Hematopoietic multipotent progenitor cell treated with erythropoietin and hydrocortisone succinate and interleukin-3 and kit ligand, for 15 days (in vitro differentiated cells): Measurements from ENCODE around the gene IFT52.
A peak's percentile ranks its signal among the peaks of the same experiment; 100 is the strongest.
"Not testable (repeated sequence)": the region's sequence is repeated elsewhere in the genome, so short reads cannot be mapped to it uniquely, and the experiment has no call there.

Experiments used
- DNase-seq: peaks from one replicate; pipeline ENCODE4 v3.0.0-alpha.2; 2015; ENCODE audit warnings: low spot score

Gene IFT52

DNA sequence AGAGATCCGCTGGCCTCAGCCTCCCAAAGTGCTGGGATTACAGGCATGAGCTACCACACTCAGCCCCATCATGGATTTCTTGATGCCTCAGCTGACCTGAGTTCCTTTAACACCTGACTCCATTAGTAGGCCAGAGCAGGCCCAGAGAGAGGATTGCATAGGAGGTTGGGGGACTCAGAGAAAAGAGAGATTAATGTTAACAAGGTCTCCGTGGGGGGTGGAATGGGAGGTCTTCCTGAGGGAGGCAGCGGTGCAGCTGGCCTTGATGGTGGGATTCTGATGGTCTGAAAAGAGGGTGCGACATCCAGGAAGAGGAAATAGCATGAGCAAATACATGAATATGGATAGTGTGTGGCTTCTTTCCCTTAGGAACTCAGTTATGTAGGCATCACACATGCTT lies 22.0 kb upstream of the IFT52 start:
- DNase-seq = no peak

DNA sequence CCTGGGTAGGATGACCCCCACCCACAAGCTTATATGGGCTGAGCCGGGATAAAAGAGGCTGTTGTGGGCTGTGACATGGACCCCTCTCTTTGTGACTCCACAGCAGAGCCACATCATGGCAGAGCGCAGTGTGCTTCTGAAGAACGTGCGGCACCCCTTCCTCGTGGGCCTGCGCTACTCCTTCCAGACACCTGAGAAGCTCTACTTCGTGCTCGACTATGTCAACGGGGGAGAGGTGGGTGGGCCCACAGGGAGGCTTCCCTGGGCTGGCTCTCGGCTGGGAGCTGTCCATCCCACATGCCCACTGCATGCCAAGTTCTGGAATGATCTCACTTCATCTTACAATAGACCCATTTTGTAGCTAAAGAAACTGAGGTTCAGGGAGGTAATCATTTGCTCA lies 21.5 kb upstream of the IFT52 start:
- no peak for DNase-seq

DNA sequence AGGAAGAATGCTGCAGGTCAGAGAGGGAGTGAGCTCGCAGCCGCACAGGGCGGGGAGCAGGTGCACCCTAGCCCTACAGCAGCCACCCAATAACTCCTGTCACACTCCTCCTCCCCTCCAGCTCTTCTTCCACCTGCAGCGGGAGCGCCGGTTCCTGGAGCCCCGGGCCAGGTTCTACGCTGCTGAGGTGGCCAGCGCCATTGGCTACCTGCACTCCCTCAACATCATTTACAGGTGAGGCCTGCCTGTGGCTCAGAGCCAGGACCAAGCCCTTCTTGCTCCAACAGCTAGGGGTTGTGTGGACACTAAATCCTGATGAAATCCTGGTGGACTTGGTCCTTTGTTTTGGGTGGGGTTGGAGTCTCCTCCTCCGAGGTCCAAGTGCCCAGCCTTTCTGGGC lies 20.2 kb upstream of the IFT52 start:
- DNase-seq = no peak

DNA sequence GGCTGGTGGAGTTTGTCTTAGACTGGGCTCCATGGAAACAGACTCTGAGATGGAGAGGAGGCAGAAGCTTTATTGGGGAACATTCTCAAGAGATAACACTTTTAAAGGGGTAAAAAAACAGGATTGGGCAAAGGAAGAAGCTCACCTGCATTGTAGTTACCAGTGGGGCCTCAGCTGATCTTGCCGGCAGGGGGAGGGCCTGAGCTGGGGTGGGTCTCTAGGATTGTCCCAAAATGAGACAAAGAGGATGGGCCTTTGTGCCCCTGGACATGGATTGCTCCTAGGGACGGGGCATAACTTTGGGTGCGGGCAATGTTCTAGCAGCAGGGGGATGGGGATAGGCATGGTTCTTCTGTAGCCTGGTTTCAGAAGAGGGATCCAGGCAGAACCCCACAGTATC lies 19.4 kb upstream of the IFT52 start:
- DNase-seq = no peak

DNA sequence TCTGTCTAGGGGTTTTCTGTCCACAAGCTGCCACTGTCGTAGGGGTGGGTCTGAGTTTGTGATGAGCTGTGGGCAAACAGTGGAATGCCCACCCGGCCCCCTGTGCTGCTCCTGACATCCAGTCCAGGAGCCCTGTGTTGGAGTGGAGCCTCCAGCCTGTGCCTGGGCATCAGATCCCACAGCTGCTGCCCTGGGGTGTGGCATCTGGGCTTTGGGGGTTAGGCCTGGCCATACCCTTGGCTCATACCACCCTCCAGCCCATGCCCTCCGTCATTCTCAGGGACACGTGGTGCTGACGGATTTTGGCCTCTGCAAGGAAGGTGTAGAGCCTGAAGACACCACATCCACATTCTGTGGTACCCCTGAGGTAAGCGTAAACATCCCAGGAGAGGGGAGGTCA lies 19.0 kb upstream of the IFT52 start:
- no peak for DNase-seq

DNA sequence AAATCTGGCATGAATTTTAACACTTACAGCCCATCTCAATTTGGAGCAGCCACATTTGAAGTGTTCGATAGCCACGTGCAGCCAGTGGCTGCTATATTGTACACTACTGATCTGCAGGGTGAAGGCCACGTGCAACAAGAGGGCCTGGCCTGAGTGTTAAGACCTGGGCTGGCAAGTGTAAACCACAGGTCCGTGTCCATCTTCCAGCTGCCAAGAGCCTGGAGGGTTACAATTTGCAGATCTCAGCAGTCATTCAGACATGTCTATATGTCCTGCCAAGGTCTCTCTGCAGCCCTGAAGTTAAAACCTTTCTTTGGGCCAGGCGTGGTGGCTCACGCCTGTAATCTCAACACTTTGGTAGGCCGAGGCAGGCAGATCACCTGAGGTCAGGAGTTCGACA lies 17.8 kb upstream of the IFT52 start:
- no peak for DNase-seq

DNA sequence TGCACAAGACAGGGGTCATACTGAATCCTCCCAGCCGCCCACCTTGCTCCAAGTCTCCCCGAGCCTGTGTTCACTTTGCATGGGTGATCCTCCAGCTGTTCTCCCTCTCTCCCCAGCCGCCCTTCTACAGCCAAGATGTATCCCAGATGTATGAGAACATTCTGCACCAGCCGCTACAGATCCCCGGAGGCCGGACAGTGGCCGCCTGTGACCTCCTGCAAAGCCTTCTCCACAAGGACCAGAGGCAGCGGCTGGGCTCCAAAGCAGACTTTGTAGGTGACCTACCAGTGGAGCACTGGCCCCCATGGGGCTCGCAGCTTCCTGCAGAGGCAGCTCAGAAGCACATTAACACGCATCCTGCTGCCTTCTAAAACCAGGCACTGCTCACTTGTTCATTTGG lies 14.6 kb upstream of the IFT52 start:
- DNase-seq = no peak

DNA sequence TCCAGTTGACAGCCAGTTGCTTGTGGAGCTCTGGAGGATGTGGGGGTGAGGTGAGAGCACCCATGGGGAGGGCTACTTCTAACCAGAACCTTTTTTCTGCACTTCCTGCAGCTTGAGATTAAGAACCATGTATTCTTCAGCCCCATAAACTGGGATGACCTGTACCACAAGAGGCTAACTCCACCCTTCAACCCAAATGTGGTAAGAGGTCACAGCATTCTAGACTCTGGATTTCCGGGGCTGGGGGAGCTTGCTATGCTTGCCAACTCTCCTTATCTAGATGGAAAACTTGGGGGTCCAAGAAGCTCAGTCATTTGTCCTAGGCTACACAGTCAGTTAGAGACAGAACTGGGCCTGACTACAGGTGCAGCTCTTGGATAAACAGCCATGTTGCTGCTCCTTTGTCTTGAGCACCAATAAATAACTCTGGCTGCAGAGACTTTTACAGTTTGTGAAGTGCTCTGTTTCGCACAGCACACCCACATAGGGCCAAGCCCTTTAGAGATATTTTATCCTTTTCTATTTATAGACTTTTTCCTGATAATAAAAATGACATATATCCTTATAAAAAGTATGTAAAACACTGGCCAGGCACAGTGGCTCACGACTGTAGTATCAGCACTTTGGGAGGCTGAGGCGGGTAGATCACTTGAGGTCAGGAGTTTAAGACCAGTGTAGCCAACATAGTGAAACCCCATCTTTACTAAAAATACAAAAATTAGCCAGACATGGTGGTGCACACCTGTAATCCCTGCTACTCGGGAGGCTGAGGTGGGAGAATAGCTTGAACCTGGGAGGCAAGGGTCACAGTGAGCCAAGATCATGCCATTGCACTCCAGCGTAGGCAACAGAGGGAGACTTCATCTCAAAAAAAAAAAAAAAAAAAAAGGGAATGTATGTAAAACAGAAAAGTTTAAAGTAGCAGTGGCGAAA lies 10.6 kb upstream of the IFT52 start:
- peak; percentile 13 for DNase-seq

DNA sequence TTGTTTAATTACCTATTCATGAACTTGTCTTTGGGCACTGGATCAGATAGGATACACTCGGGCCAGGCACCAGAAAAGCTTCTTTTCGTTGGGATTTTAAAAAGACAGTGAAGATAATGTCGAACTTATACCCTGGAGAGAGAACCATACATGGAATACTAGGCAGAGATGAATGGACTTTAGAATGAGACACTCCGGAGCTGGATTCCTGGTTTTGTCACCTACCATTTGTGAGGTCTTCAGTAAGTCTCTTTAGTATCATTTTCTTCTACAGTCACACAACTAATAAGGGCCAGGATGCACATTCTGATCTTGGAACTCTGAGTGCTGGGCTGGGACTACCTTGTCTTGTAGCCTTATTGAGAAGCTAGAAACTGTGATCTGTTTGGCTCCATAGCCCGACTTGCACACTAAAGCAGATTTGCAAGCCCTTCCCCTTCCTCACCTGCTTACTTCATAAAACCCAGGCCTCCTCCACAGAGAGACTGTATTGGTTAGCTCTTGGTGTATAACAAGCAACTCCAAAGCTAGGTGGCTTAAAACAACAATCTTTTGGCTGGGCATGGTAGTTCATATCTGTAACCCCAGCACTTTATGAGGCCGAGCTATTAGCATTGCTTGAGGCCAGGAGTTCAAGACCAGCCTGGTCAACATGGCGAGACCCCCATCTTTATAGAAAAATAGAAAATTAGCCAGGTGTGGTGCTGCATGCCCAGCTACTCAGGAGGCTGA lies 7.4 kb upstream of the IFT52 start:
- no peak for DNase-seq

DNA sequence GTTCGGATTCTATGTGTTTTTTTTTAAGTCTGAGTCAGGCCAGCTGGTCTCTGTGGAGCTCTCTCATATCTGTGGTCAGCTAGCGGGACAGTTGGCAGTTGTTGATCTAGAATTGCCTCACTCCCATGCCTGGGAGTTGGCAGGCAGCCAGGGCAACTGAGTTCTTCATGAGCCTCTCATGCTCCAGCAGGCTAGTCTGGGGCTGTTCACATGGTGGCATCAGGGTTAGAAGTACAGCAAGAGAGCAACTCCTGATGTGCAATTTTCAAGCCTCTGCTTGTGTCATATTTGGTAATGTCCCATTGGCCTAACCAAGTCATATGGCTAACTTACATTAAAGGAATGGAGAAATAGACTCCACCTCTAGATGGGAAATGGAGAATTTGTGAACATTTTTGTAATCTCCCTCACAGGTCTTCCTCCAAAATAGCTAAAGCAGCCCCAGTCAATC lies 6.7 kb upstream of the IFT52 start:
- peak; percentile 93 for DNase-seq

DNA sequence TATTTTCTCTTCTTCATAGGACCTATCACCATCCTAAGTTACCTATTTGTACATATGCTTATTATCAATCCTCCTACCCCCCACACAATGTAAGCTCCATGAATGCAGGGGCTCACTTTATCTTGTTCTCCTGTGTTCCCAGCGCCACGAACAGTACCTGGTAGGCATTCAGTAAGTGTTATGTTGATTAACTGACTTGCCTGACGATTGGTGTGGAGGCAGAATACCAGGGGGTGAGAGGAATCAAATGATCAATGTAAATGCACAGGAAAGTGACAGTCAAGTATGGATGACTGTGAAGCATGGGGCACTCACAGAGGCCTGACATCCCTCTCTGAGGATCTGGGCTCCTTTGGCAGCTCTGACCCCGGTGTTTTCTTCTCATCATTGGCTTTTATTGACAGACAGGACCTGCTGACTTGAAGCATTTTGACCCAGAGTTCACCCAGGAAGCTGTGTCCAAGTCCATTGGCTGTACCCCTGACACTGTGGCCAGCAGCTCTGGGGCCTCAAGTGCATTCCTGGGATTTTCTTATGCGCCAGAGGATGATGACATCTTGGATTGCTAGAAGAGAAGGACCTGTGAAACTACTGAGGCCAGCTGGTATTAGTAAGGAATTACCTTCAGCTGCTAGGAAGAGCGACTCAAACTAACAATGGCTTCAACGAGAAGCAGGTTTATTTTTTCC lies 6.1 kb upstream of the IFT52 start:
- DNase-seq = no peak

DNA sequence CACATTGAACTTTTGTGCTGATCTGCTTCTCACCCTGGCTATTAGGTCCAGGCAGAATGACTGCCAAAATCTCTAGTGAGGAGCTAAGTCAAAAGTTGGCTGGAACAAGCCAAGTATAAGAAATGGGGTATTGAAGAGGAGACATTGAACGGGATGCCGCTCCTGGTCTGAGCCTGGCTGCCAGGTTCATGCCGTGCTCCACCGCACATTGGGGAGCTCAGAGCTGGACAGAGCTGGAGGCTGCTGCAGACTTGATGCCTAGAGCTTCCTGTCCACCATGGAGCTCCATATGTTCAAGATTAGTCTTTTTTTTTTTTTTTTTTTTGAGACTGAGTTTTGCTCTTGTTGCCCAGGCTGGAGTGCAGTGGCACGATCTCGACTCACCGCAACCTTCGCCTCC lies 4.1 kb upstream of the IFT52 start:
- DNase-seq = no peak

DNA sequence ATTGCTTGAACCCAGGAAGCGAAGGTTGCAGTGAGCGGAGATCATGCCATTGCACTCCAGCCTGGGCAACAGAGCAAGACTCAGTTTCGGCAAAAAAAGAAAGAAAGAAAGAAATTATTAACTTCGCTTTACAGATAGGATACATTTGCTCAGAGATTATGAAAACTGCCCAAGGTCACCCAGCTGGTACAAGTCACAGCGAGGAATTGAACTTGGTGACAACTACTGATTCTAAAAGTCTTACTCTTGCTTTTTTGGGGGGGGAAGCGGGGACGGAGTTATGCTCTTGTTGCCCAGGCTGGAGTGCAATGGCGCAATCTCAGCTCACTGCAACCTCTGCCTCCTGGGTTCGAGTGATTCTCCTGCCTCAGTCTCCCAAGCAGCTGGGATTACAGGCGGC lies 2.2 kb upstream of the IFT52 start:
- DNase-seq = not testable (repeated sequence)

DNA sequence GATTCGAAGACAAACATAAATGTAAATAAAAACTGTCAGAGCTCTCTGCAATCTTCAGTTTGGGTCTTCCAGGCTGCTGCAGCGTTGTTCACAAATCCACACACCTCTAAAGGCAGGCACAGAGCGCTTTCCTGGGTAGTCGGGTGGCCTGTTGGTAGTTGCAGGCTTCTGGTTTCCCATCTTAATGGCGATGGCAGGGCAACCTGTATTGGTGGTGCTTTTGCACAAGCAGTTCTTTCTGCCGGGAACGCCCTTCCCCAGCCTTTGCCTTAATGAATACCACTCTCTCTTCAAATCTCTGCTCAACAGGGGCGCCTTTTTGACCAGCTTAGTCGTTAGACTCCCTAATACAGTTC lies 723 bp upstream of the IFT52 start:
- DNase-seq = no peak

DNA sequence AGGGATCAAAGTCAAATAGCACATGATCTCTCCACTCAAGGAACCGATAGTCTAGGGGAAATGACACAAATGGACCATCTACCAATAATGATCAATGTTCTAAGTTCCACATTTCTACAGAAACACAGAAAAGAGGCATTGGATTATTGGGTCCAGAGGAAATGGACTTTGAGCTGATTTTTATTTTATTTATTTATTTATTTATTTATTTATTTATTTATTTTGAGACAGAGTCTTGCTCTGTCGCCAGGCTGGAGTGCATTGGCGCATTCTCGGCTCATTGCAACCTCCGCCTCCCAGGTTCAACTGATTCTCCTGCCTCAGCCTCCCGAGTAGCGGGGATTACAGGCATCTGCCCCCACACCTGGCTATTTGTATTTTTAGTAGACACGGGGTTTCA lies 11.2 kb downstream of the IFT52 start:
- DNase-seq = not testable (repeated sequence)

DNA sequence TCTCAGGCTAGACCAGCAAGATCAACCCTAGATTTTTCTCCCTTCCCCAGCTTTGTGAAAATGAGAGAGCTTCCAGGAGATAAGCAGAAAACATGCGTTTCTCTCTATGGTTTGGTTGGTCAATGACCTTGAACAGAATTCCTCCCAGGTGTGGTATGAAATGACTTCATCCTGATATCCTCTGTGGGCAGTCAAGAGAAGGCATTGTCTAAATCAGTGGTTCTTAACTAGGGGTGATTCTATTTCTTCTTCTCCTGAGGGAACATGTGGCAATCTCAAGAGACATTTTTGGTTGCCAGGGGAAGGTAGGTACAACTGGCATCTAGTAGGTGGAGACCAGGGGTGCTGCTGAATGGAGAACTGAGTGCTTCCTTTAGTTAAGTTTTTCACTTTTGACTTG lies 12.4 kb downstream of the IFT52 start:
- no peak for DNase-seq

DNA sequence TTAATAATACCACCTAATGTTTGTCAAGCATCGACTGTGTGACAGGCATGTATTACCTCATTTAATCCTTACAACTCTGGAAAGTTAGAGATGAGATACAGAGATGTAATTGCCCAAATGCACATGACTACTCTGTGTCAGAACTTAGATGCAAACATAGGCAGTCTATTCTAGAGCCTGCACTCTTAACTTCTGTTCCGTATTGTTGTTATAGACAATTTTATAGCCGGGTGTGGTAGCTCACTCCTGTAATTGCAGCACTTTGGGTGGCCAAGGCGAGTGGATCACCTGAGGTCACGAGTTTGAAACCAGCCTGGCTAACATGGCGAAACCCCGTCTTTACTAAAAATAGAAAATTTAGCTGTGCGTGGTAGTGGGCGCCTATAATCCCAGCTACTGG lies 15.0 kb downstream of the IFT52 start:
- DNase-seq = no peak

DNA sequence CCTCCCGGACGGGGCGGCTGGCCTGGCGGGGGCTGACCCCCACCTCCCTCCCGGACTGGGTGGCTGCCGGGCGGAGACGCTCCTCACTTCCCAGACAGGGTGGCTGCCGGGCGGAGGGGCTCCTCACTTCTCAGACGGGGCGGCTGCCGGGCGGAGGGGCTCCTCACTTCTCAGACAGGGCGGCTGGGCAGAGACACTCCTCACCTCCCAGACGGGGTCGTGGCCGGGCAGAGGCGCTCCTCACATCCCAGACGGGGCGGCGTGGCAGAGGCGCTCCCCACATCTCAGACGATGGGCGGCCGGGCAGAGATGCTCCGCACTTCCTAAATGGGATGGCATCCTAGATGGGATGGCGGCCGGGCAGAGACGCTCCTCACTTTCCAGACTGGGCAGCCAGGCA lies 16.5 kb downstream of the IFT52 start:
- DNase-seq = not testable (repeated sequence)

DNA sequence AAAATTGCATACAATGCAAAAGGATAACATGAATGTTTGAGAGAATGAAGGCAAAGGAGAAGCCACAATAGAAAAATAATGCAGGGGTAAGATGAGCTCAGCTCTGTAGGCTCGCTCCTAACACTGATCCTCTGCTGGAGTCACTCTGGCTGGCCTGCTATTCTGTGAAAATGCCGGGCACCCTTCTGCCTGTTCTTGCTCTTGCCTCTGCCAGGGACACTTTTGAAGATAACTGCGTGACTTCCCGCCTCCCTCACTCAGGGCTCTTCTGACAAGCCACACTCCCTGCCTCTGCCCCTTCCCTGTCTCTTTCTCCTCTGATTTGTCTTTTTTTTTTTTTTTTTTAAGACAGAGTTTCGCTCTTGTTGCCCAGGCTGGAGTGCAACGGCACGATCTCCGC lies 40.9 kb downstream of the IFT52 start:
- no peak for DNase-seq

DNA sequence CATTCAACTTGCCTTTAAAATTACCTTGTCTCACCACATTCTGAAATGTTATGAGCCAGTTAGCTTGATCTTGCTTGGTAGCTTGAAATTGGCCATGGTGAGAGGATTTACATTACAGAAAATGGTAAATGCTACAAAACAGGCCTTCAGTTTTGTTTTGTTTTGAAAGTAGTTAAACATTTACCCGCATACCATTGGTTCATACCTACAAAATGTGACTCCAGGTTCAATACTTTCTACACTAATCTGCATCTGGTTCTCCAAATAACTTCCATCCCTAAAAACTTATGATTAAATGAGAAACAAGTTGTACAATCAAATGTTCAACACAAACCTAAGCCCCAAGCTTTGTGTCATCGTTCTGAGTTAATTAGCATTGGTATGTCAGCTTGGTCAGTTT lies 45.7 kb downstream of the IFT52 start:
- no peak for DNase-seq

DNA sequence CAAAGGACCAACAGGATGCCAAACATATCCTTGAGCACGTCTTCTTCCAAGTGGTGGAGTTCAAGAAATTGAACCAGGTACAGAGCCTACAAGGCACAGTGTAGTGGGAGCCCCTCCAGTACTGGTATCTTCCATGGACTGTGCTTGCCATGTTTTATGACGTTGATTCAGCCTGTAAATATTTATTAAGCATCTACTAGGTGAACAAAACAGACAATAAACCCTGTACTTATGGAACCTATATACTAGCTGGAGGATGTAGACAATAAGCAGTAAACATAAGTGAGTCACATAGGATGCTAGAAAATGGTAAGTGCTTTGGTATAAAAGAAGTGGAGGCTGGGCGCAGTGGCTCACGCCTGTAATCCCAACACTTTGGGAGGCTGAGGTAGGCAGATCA lies 51.8 kb downstream of the IFT52 start:
- DNase-seq = no peak

DNA sequence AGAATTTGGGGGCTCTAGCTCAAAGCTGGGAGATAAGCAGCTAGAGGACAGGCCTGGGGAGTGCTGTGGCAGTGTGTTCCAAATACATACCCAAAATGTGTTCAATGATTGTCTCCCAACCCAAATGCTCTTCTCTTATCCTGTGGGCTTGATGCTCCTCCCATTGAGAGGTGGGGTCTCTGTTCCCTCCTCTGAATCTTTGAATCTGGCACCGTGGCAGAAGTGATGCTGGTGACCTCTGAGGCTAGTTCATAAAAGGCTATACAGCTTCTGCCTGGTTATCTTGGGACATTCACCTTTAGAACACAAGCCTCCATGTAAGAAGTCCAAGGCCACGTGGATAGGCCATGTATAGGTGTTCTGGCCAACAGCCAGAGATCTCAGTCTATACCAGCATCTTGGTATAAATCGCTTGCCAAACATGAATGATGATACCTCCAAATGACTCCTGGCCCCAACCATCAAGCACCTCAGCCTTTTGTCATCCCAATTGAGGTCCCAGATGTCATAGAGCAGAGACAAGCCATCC lies 60.3 kb downstream of the IFT52 start:
- no peak for DNase-seq
